ENCODE measurements around the gene ZNF500.

Gene ZNF500

DNA sequence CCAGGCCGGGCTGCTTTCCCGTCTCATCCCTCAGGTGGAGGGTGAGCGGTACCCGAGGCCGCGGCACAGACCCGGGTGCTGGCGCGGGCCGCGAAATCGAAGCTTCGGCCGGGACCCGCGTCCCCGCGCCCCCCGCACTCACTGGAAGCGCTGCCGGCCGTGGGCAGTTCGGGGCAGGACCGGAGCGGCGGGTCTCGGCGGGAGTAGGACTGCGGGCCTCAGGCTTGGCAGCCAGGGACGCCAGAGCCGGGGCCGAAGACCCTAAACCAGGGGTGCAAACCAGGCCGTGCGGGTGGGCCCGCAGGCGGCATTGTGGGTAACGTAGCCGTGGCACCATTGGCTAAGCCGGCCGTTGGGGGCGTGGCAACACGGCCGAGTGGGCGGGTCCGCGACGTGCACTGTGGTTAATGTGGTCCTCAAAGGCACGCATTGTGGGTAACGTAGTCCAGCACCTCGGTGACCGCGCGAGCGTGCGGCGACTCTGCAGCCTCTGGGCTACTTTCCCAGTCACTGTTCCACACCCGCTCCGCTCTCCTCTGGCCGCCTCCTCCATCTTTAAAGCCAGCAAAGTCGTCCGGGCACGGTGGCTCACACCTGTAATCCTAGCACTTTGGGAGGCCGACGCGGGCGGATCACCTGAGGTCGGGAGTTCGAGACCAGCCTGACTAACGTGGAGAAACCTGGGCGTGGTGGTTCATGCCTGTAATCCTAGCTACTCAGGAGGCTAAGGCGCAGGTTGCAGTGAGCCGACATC is at the start of gene ZNF500:
ZNF500 (minus strand) TSS at position 288 of the 754 bp plus-strand sequence. CDS start 1,184 bp downstream, outside the sequence.
- peak; percentile 97 for DNase-seq (ENCODE audit: low spot score)

DNA sequence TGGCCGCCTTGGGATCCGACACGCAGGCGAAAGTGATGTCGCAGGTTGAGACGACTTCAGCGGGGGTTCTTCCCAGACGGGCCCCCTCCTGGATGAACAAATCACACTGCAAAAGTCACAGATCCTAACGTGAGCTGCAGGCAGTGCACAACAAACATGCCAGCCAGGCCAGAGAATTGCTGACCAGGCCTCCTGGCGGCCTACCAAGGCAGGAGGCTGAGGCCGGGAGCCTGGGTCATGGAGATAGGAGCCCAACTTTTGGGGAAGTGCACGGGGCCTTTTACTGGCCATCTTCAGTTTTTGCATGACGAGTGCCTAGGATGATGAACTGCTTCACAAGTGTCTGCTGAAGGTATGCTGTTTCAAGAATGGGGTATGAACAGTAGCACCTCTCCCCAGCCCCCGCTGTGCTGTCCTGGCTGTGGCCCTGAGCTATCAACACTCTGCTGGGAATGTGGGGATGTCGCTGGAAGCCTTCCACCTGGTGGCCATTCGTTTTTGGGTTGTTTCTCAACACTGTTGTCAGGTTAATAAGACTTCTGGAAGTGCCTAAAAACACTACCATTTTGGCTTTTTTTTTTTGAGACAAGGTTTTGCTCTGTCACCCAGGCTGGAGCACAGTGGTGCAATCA is 47.7 kb upstream of the ZNF500 start:
- DNase-seq (ENCODE audit: low spot score): no peak

DNA sequence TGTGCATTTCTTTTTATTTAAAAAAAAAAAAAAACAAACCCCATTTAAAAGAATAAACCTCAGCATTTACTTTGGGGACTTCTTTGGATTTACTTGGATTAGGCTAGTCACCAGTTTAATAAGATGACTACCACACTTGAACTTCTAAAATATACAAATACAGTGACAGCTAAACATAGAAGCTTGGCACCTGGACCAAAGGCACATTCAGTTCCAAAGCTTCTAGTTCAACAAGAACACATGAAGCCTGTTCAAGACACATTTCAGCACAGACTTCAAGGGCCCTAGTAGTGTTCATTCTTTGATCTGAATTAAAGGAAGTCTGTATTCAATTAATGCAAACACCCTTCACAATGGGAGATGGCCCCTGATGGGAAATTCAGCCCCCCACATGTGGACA is 47.1 kb upstream of the ZNF500 start:
- no peak for DNase-seq (ENCODE audit: low spot score)

DNA sequence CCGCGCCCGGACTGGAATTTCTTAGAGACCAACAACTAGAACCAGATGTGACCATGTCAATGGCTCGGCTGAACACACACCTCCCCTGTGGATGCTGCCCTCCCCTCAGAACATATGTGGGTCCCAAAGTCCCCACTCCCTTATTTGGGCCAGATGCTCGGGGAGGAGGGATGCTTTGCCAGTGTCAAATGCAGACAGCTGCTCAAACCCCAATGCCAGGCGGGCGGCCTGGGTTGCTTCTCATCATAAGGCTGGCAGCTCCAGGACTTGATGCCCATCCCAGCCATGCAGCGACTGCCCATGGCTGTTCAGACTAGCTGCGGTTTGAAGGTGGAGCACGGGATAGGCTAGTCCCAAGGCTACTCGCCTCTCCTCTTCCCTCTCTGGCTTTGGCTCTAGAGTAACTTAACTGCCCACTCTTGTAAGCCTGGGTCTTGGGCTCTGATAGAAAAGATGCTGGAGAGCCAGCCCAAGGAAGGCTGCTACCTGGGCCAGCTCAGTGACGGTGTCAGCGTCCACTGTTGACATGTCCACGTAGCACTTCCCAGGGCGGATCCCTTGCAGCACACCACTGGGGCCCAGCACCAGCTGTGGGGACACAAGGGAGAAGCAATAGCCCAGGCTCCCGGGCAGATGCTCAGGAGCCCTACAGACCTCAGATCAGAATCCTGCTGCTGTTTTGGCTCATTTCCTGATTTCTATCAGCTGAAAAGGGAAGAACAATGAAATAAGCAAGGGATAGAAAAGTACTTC is 46.5 kb upstream of the ZNF500 start:
- no peak for DNase-seq (ENCODE audit: low spot score)

DNA sequence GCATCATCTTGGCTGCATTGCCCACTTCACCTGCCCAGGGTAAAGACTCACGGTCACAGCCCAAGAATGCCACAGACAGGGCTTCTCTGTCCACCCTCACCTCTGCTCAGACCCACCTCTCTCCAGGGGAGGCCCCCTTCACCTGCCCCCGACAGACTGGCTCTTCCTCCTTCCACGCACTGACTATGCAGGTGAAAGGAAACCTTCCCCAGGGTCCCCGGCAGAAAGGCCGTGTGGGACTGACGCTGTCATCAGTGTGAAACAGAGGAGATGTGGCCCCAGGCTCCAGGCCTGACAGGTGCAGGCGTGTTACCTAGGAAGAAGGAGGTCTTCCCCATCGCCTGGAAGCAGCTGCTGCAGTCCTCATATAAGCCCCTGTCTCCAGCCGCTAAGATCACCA is 44.8 kb upstream of the ZNF500 start:
- no peak for DNase-seq (ENCODE audit: low spot score)

DNA sequence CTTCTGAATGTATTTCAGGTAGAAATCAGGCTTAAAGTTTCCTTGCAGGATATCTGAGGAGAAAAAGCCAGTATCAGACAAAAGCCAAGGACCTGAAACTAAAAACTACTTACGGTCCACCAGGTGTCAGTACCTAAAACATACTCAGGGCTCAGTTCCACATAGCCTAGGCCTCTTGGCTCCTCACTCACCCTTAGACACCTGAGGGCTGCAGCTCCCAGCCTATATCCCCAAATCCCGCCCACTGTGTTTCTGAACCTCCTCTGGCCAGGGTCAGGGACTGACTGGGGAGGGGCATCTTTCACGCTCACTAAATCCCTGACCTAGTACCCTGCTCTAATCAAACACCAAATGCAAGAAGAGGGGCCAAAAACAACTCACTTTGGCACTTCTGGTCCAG is 44.3 kb upstream of the ZNF500 start:
- no peak for DNase-seq (ENCODE audit: low spot score)

DNA sequence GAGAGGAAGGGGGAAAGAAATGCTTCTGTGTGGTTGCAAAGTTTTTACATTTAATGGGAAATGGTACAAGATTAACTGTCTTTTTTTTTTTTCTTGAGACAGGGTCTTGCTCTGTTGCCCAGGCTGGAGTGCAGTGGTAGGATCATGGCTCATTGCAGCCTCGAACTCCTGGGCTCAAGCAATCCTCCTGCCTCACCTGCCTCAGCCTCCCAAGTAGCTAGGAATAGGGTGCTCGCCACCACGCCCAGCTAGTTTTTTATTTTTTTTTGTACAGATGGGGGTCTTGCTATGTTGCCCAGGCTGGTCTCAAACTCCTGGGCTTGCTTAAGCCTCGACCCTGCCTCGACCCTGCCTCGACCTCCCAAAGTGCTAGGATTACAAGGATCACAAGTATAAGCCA is 39.3 kb upstream of the ZNF500 start:
- no peak for DNase-seq (ENCODE audit: low spot score)

DNA sequence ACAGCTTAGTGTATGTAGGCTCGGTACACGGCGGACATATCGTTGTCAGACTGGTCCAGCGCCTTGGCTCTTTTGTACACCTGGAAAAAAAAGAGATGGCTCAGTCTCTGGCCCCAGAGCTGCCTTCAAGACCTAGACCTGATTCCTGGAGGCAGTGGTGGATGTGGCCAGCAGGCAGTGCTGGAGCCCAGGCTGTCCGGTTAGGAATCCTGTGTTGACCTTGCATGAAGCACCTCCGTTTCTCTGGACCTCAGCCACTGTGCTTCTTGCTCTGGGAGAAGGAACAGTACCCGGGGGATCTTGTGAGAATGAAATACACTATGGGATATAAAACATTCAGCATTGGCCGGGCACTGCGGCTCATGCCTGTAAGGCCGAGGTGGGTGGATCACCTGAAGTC is 38.3 kb upstream of the ZNF500 start:
- DNase-seq (ENCODE audit: low spot score): no peak

DNA sequence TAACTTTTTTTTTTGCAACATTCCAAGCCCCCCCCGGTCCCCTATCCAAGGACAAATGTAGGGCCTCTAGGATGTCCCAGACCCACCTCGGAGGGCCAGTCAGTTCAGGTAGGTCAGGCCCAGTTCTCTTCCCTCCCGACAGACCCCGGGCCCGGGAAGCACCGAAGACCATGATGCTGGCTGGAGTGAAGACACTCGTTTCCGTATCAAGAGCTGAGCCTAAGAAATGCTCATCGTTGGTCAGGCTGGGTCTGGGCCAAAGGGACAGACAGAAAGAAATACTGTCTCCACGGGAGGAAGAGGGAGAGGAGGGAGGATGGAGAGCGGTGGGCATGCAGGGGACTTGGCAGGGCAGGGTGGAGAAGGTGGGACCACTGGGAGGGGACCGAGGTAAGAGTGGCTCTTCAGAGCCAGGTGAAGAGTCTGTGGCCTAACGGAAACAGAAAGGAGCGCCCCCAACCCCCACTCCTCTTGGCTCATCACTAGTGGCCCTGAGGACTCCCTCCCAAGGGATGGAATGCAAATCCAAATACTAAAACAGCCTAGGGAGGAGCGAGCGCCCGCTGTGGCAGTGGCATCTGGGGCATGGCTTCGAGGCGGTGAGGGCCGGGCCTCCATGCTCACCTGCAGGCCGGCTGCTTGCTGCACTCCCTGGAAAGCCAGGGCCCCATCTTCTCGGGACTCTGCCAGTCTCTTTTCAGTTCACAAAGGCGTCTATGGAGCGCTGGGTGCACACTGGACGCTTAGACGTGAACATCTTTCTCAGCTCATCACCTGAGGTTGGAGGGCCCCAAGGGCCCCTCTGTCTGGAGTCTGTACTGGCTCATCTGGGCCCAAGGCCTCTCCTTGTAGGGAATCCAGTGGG is 37.2 kb upstream of the ZNF500 start:
- no peak for DNase-seq (ENCODE audit: low spot score)

DNA sequence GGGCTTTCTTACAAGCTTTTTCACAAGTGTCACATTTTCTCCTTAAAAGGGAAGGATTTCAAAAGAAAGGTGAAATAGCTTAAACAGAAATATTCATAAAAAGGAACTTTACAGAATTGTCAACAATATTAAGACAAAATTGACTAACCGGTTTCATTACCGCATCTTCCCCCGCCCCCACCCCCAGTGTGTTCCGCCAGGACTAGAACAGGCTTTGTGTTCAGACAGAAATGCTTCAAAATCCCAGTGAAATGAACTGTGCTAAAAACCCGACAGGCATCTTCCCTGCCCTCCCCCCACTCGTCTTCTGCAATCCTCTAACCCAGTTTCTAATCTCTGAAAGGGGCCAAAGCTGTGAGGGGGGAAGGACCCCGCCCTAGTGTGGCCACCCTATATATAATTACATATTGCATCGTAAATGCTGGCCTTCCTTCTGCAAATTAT is 36.5 kb upstream of the ZNF500 start:
- DNase-seq (ENCODE audit: low spot score): no peak

DNA sequence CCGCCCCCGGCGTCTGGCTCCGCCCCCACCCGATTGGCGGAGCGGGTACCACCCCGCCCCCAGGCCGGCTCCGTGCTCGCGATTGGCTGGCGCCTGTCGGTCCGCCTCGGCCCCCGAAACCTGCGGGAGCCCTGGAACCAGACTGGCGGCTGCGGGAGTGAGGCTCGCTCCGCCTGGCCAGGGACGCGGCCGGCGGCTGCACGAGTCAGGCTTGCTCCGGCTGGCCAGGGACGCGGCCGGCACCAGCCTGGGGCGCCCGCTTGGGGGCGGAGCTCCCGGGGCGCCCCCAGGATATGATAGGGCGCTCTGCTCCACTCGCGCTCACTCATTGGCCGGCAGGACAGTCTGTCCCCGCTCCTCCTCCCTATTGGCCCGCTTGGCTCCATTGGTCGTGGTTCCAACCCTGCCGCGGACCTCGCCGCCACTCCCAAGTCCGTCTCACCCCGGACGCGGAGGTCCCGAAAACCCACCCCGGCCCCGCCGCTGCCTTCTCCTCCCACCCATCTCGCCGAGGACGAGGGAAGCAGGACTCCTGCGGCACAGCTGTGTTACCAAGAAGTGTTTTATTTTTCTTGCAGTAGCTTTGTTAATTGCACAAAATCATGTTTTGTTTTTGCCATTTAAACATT is 35.8 kb upstream of the ZNF500 start:
- DNase-seq (ENCODE audit: low spot score): peak; percentile 87

DNA sequence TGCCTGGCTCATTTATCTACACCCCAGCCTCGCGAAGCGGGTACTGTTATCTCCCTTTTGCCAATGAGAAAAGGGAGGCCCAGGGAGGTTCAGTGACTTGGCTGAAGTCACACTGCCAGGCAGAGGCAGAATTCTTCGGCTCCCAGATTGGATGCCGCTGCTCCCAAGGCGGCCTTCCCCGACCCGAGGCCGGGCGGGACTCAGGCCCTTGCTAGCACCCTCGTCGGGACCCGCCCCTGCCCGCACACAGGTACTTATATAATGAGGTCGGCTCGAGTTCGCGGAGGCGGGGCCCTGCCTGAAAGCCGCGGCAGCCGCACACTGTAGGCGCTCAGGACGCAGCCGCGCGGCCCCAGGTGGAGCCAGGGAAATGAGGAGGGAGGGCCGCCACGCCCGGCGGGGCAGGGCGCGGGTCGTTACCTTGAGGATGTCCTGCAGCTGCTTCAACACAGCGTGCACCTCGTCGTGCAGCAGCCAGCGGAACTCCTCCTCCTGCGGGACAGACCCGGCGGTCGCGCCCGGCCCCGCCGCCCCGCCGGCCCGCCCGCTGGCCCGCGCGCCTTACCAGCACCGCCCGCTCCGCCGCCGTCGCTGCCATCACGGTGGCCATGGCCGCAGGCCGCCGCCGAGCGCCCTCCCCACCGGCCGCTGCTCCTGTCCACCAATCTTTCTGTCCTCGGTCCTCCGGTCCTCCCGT is 35.1 kb upstream of the ZNF500 start, which contains the start of gene ROGDI:
ROGDI (minus strand) TSS at position 672 of the 697 bp plus-strand sequence; CDS start at position 610, 62 bp downstream.
- peak; percentile 85 for DNase-seq (ENCODE audit: low spot score)

DNA sequence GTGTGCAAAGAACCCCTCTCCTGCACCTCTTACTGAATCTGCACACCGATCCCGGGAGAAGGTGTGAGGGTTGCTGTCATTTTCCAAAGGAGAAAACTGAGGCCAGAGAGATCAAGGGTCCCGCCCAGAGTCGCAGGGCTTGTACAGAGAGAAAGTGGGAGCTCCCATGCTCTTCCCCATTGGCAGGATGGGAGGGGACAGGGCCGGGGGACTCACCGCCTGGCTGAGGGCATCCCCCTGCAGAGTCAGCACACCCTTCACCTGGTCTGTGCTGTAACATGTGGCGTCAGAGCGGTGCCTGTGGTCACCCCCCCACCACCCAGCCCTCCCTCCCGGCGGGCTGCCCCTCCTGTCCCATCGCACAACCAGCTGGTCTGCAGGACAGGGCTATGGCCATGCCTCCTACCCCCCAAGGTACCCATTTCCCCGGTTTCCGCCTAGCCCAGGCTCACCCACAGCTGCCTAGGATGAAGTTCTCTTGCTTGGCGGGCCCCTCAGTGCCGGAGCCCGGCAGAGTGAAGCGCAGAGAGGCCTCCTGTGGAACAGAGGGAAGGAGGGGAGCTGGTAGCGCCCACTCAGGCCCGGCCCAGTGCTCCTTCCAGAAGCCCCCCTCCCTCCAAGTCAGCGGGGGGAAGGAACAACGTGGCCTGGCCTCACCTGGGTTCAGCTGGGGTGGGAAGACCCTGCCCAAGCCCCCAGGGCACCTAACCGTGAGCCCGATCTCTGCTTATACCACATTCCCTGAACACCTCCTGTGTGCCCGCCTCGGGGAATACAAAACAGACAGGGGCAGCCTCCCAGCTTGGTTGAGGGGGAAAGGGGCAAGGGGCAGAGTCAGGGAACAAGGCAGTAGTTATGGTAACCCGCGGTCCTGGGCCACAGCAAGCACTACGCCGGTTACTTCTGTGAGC is 34.3 kb upstream of the ZNF500 start:
- no peak for DNase-seq (ENCODE audit: low spot score)

DNA sequence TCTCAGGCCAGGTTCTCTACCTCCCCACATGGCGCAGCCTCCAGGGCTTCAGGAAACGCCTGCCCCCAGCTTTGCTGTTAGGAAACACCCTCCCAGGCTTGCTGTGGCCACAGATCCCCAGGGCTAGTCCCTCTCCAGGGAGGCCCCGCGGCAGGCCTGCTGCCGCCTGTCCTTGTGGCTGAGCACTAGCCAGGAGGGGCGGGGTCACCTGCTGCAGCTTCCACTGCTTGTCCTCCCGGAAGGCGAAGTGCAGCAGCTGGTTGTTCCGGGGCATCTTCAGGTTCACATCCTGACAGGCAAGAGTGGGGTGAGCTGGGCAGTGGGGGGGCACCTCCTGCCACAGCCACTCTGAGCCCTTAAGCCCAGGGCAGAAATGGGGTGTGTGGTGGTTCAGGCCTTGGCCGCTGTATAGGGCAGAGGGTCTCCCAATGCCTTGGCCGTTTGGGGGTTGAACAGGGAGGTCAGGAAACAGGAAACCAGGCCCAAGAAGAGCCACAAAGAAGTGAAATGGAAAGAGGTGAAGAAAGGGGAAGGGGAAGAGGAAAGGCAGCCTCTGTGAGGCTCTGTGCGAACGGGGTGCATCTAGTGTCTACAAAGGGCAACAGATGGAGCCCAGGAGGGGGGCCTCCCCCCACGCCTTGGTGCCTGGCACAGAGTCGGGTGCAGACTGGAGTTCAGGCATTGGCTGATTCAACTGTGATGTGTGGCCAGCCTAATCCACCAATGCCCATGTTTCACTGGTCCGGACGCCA is 33.5 kb upstream of the ZNF500 start:
- DNase-seq (ENCODE audit: low spot score): no peak

DNA sequence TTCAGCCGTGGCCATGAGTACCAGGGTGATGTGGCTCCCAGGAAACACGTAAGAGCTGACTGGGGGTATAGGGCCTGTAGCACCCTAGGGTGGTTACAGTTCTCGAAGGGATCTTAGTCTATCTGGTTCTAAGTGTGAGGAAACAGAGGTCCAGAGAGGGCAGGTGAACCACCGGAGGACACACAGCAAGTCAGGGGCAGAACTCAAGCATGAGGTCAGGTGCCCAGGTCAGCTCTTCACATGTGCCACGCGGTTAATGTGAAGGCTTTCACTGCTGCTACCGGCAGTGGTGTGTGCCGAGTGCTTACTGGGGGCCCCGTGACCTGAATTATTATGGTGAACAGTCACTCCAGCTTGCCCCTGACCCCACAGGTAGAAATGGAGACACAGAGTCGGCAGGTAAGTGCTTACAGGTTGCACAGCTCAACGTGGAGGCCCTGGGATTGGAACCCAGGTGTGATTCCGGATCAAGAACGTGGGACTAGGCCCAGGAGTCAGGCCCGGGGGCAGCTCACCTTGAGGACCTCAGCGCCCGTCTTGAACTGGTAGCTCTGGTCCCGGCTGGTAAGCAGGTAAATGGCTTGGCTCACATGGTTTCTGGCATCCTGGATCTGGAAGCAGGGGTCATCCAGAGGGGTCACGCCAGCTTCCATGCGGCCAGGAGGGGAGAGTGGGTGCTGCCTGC is 32.4 kb upstream of the ZNF500 start:
- DNase-seq (ENCODE audit: low spot score): no peak

DNA sequence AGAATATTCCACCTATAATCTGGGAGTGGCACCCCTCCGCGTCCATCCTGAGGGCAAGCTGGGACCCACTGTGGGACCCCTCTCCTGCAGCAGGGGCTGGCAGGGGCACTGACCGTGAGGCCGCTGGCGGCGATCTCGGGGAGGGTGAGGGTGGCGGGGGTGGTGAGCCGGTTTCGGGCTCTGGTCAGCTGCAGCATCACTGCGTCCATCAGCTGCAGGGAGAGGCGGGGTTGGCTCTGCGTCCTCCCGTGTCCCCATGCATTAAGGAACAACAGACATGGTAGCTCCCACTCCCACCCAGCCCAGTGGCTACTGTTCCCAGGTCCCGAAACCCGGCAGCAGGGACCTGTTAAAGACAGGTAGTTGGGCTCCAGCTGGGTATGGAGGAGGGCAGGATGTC is 31.5 kb upstream of the ZNF500 start:
- no peak for DNase-seq (ENCODE audit: low spot score)

DNA sequence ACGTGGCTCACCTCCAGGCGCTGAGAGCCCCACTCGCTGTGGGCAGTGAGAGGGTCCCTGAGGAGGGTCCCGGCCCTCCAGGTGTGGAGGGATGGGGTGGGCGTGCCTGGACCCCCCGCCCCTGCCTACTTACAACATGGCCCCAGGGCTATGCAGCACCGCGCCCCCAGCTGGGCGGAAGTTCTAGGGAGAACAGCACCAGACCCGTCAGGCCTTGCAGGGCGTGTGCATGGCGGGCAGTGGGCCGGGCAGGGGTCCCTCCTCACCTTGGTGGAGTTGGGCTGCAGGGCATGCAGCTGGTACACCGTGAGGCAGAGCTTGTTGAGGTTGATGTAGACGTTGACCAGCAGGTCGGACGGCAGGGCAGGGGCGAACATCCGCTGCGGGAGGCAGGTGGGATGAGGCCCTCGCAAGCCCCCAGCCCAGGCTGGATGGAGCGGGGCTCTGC is 30.9 kb upstream of the ZNF500 start:
- no peak for DNase-seq (ENCODE audit: low spot score)
